ENCODE results near the gene RBBP4.
"Not testable (repeated sequence)": the region's sequence is repeated elsewhere in the genome, so short reads cannot be mapped to it uniquely, and the experiment has no call there.

The RBBP4 gene

GRCh38 chr1:32665915-32666314 lies 14.9 kb downstream of the RBBP4 start:
- no peaks in the 10 kb centered on the region for H3K9me3 Mint-ChIP-seq (ENCODE audit: low read depth)
- no peak overlapping the region for H3K27ac Mint-ChIP-seq
- no peaks in the 10 kb centered on the region for H3K27me3 Mint-ChIP-seq
- no peak overlapping the region for H3K4me3 Mint-ChIP-seq
- peaks cover 2% of the 10 kb centered on the region for H3K36me3 Mint-ChIP-seq
- H3K4me1 Mint-ChIP-seq (ENCODE audit: low read depth): peaks cover 5% of the 10 kb centered on the region

- H3K27ac Mint-ChIP-seq: no peak overlapping the region
- no peak overlapping the region for H3K4me3 Mint-ChIP-seq
- no peaks in the 10 kb centered on the region for H3K9me3 Mint-ChIP-seq (ENCODE audit: low read depth)
- peaks cover 5% of the 10 kb centered on the region for H3K4me1 Mint-ChIP-seq (ENCODE audit: low read depth)
- H3K27me3 Mint-ChIP-seq: no peaks in the 10 kb centered on the region
- peaks cover 4% of the 10 kb centered on the region for H3K36me3 Mint-ChIP-seq
These were observed 16.0 kb downstream of the RBBP4 start for GRCh38 chr1:32666901-32667566.

GRCh38 chr1:32668716-32669115 lies 17.7 kb downstream of the RBBP4 start:
- H3K4me1 Mint-ChIP-seq (ENCODE audit: low read depth); H3K27ac Mint-ChIP-seq; H3K36me3 Mint-ChIP-seq; H3K9me3 Mint-ChIP-seq (ENCODE audit: low read depth); H3K27me3 Mint-ChIP-seq; H3K4me3 Mint-ChIP-seq: not testable (repeated sequence)

GRCh38 chr1:32676945-32677344 lies 25.9 kb downstream of the RBBP4 start:
- H3K27me3 Mint-ChIP-seq: no peaks in the 10 kb centered on the region
- H3K9me3 Mint-ChIP-seq (ENCODE audit: low read depth): no peaks in the 10 kb centered on the region
- peaks cover 5% of the 10 kb centered on the region for H3K36me3 Mint-ChIP-seq
- no peaks in the 10 kb centered on the region for H3K4me1 Mint-ChIP-seq (ENCODE audit: low read depth)
- no peak overlapping the region for H3K4me3 Mint-ChIP-seq
- H3K27ac Mint-ChIP-seq: no peak overlapping the region

GRCh38 chr1:32679993-32680392 lies 29.0 kb downstream of the RBBP4 start:
- H3K27ac Mint-ChIP-seq; H3K9me3 Mint-ChIP-seq (ENCODE audit: low read depth); H3K27me3 Mint-ChIP-seq; H3K4me1 Mint-ChIP-seq (ENCODE audit: low read depth); H3K4me3 Mint-ChIP-seq; H3K36me3 Mint-ChIP-seq: not testable (repeated sequence)

GRCh38 chr1:32680642-32681041 lies 29.6 kb downstream of the RBBP4 start:
- H3K27ac Mint-ChIP-seq: peak overlapping the region; percentile 0
- no peaks in the 10 kb centered on the region for H3K9me3 Mint-ChIP-seq (ENCODE audit: low read depth)
- peaks cover 5% of the 10 kb centered on the region for H3K4me1 Mint-ChIP-seq (ENCODE audit: low read depth)
- H3K4me3 Mint-ChIP-seq: no peak overlapping the region
- no peaks in the 10 kb centered on the region for H3K27me3 Mint-ChIP-seq
- peaks cover 5% of the 10 kb centered on the region for H3K36me3 Mint-ChIP-seq

GRCh38 chr1:32681509-32681908 lies 30.5 kb downstream of the RBBP4 start:
- peaks cover 5% of the 10 kb centered on the region for H3K4me1 Mint-ChIP-seq (ENCODE audit: low read depth)
- H3K27ac Mint-ChIP-seq: no peak overlapping the region
- peaks cover 3% of the 10 kb centered on the region for H3K36me3 Mint-ChIP-seq
- H3K9me3 Mint-ChIP-seq (ENCODE audit: low read depth): no peaks in the 10 kb centered on the region
- no peak overlapping the region for H3K4me3 Mint-ChIP-seq
- H3K27me3 Mint-ChIP-seq: no peaks in the 10 kb centered on the region

GRCh38 chr1:32681999-32682398 lies 31.0 kb downstream of the RBBP4 start:
- peaks cover 5% of the 10 kb centered on the region for H3K4me1 Mint-ChIP-seq (ENCODE audit: low read depth)
- H3K27me3 Mint-ChIP-seq: no peaks in the 10 kb centered on the region
- H3K9me3 Mint-ChIP-seq (ENCODE audit: low read depth): no peaks in the 10 kb centered on the region
- no peak overlapping the region for H3K27ac Mint-ChIP-seq
- H3K36me3 Mint-ChIP-seq: peaks cover 3% of the 10 kb centered on the region
- H3K4me3 Mint-ChIP-seq: no peak overlapping the region

GRCh38 chr1:32683397-32683796 lies 32.4 kb downstream of the RBBP4 start:
- H3K36me3 Mint-ChIP-seq: no peaks in the 10 kb centered on the region
- H3K27ac Mint-ChIP-seq: no peak overlapping the region
- no peaks in the 10 kb centered on the region for H3K27me3 Mint-ChIP-seq
- no peak overlapping the region for H3K4me3 Mint-ChIP-seq
- H3K9me3 Mint-ChIP-seq (ENCODE audit: low read depth): no peaks in the 10 kb centered on the region
- H3K4me1 Mint-ChIP-seq (ENCODE audit: low read depth): peaks cover 5% of the 10 kb centered on the region

- Mint-ChIP-seq H3K27ac (peak overlapping the region; percentile 51), H3K9me3 (ENCODE audit: low read depth) (no peaks in the 10 kb centered on the region), H3K4me1 (ENCODE audit: low read depth) (peaks cover 5% of the 10 kb centered on the region), H3K27me3 (no peaks in the 10 kb centered on the region), H3K36me3 (no peaks in the 10 kb centered on the region), H3K4me3 (no peak overlapping the region)
These were observed 33.3 kb downstream of the RBBP4 start for GRCh38 chr1:32684167-32684811.

GRCh38 chr1:32685498-32685897 lies 34.5 kb downstream of the RBBP4 start:
- H3K4me1 Mint-ChIP-seq (ENCODE audit: low read depth): peaks cover 5% of the 10 kb centered on the region
- no peaks in the 10 kb centered on the region for H3K27me3 Mint-ChIP-seq
- H3K27ac Mint-ChIP-seq: no peak overlapping the region
- no peaks in the 10 kb centered on the region for H3K9me3 Mint-ChIP-seq (ENCODE audit: low read depth)
- no peaks in the 10 kb centered on the region for H3K36me3 Mint-ChIP-seq
- no peak overlapping the region for H3K4me3 Mint-ChIP-seq

GRCh38 chr1:32686387-32686786 lies 35.4 kb downstream of the RBBP4 start:
- H3K36me3 Mint-ChIP-seq: no peaks in the 10 kb centered on the region
- peak overlapping the region; percentile 46 for H3K27ac Mint-ChIP-seq
- H3K4me1 Mint-ChIP-seq (ENCODE audit: low read depth): peaks cover 5% of the 10 kb centered on the region

GRCh38 chr1:32693455-32694174 lies 42.6 kb downstream of the RBBP4 start:
- Mint-ChIP-seq H3K36me3 (no peaks in the 10 kb centered on the region), H3K27ac (no peak overlapping the region), H3K4me3 (no peak overlapping the region), H3K27me3 (no peaks in the 10 kb centered on the region), H3K9me3 (ENCODE audit: low read depth) (no peaks in the 10 kb centered on the region), H3K4me1 (ENCODE audit: low read depth) (no peaks in the 10 kb centered on the region)

More at GRCh38 chr1:32686387-32686786, 35.4 kb downstream of the RBBP4 start:
- no peak overlapping the region for H3K4me3 Mint-ChIP-seq
- H3K9me3 Mint-ChIP-seq (ENCODE audit: low read depth): no peaks in the 10 kb centered on the region
- no peaks in the 10 kb centered on the region for H3K27me3 Mint-ChIP-seq

GRCh38 chr1:32695098-32695904 lies 44.3 kb downstream of the RBBP4 start:
- H3K36me3 Mint-ChIP-seq: no peaks in the 10 kb centered on the region
- H3K27me3 Mint-ChIP-seq: no peaks in the 10 kb centered on the region
- no peak overlapping the region for H3K4me3 Mint-ChIP-seq
- no peak overlapping the region for H3K27ac Mint-ChIP-seq
- H3K4me1 Mint-ChIP-seq (ENCODE audit: low read depth): no peaks in the 10 kb centered on the region
- no peaks in the 10 kb centered on the region for H3K9me3 Mint-ChIP-seq (ENCODE audit: low read depth)

GRCh38 chr1:32696041-32696440 lies 45.0 kb downstream of the RBBP4 start:
- Mint-ChIP-seq H3K4me3 (no peak overlapping the region), H3K4me1 (ENCODE audit: low read depth) (no peaks in the 10 kb centered on the region), H3K27ac (no peak overlapping the region), H3K9me3 (ENCODE audit: low read depth) (no peaks in the 10 kb centered on the region), H3K27me3 (peaks cover under 1% of the 10 kb centered on the region), H3K36me3 (no peaks in the 10 kb centered on the region)
